HepG2 (cell line): Measurements from ENCODE around the gene RNF148. TPM values are rescaled to one million over a fixed set of nuclear protein-coding genes. Genes with fewer than 3 reads are reported as not detected.

Experiments used
- ATF7 ChIP-seq, 2 experiments: fragments of 450-650 bp in 1 of 2; sonication (generic) in 1 of 2; formaldehyde crosslinking in 1 of 2; IDR thresholded peaks; 2 replicates each; pipeline versions ENCODE4 v1.4.0 to v1.6.1; 2016 to 2020; ENCODE audit warnings: antibody characterized with exemption in 1 of 2, mild to moderate bottlenecking in 1 of 2, missing genetic modification reagents in 1 of 2
- BCL6 ChIP-seq: IDR thresholded peaks from 2 replicates; pipeline ENCODE4 v1.6.1; 2016; ENCODE audit warnings: missing genetic modification reagents, missing compliant biosample characterization
- KLF15 ChIP-seq: sonication (generic); formaldehyde crosslinking; IDR thresholded peaks from 2 replicates; pipeline ENCODE4 v1.8.1; 2023; ENCODE audit warnings: borderline replicate concordance, mild to moderate bottlenecking, inconsistent platforms, missing genetic modification reagents, mixed read lengths
- MTA1 ChIP-seq: sonication (generic); formaldehyde crosslinking; IDR thresholded peaks from 2 replicates; pipeline ENCODE4 v1.4.0; 2020; ENCODE audit warnings: missing genetic modification reagents, mild to moderate bottlenecking, borderline replicate concordance
- NR2F2 ChIP-seq: IDR thresholded peaks from 2 replicates; pipeline ENCODE4 v1.6.1; 2012; ENCODE audit warnings: low read depth, inconsistent platforms, borderline replicate concordance
- RAD21 ChIP-seq: fragments of 450-650 bp; formaldehyde crosslinking; IDR thresholded peaks from 2 replicates; pipeline ENCODE4 v1.5.0; 2020; ENCODE audit warnings: mild to moderate bottlenecking
- THAP7 ChIP-seq: sonication (generic); formaldehyde crosslinking; IDR thresholded peaks from 2 replicates; pipeline ENCODE4 v1.8.1; 2023; ENCODE audit warnings: mild to moderate bottlenecking, missing genetic modification reagents
- ZGPAT ChIP-seq: IDR thresholded peaks from 2 replicates; pipeline ENCODE4 v1.6.1; 2016; ENCODE audit warnings: mild to moderate bottlenecking
- ZMYM4 ChIP-seq: sonication (generic); formaldehyde crosslinking; IDR thresholded peaks from 2 replicates; pipeline ENCODE4 v1.8.1; 2023; ENCODE audit warnings: mild to moderate bottlenecking, missing genetic modification reagents
- ZNF121 ChIP-seq: sonication (generic); formaldehyde crosslinking; IDR thresholded peaks from 2 replicates; pipeline ENCODE4 v1.5.0; 2020; ENCODE audit warnings: mild to moderate bottlenecking, missing genetic modification reagents
- ZNF292 ChIP-seq: sonication (generic); formaldehyde crosslinking; IDR thresholded peaks from 2 replicates; pipeline ENCODE4 v1.8.1; 2022; ENCODE audit warnings: mild to moderate bottlenecking, low read depth, missing genetic modification reagents, borderline replicate concordance
- ZNF556 ChIP-seq: sonication (generic); formaldehyde crosslinking; IDR thresholded peaks from 2 replicates; pipeline ENCODE4 v1.4.0; 2020; ENCODE audit warnings: mild to moderate bottlenecking, missing genetic modification reagents, borderline replicate concordance
- ZNF609 ChIP-seq: sonication (generic); formaldehyde crosslinking; IDR thresholded peaks from 2 replicates; pipeline ENCODE4 v1.4.0; 2020; ENCODE audit warnings: mild to moderate bottlenecking, missing genetic modification reagents, borderline replicate concordance
- ZNF614 ChIP-seq: IDR thresholded peaks from 2 replicates; pipeline ENCODE4 v1.6.1; 2018; ENCODE audit warnings: missing biosample characterization, missing genetic modification reagents, inconsistent platforms, borderline replicate concordance
- ZNF646 ChIP-seq: sonication (generic); formaldehyde crosslinking; IDR thresholded peaks from 2 replicates; pipeline ENCODE4 v1.9.0; 2021; ENCODE audit warnings: mild to moderate bottlenecking, missing genetic modification reagents
- polyA plus RNA-seq, 8 experiments: library from polyadenylated mRNA; depleted of rRNA in 3 of 8; stranded (reverse) in 7 of 8; unstranded in 1 of 8; fragments of >200 nt; fragmentation: Illumina TruSeq in 4 of 8; extraction: Trizol in 4 of 8; gene quantifications; 2 replicates each; pipeline versions ENCODE4 v1.2.1 to v1.2.3, GENCODE V29; 2011 to 2016; ENCODE audit warnings: low read depth in 4 of 8, missing spikeins in 1 of 8, mixed read lengths in 1 of 8; ENCODE audit not compliant: insufficient read depth in 1 of 8
- total RNA-seq, 5 experiments: library from RNA; depleted of rRNA; stranded (reverse); fragments of >200 nt; fragmentation: Illumina TruSeq; extraction: Trizol; gene quantifications; 2 replicates each; pipeline ENCODE4 v1.2.3, GENCODE V29; 2016; ENCODE audit warnings: low read depth in 1 of 5

RNF148 gene
- total and polyA plus RNA-seq, 2 of the 13 experiments (the other 11 are each of a cell fraction or from before 2014, with no cell fraction given): 0.16 to 1.6 TPM

GRCh38 chr7:122695816-122696215 lies 6.9 kb downstream of the RNF148 start (continued):
- peak; percentile 64 for TF ChIP-seq ZNF646 (CRISPR knock-in tag)
- TF ChIP-seq MTA1 (CRISPR knock-in tag): no peak
- peak; percentile 66; the same call in 1 of the 2 replicates for TF ChIP-seq ZNF556 (CRISPR knock-in tag)
- TF ChIP-seq KLF15: no peak
- TF ChIP-seq ZNF292 (CRISPR knock-in tag): peak; percentile 59; the same call in 1 of the 2 replicates
- 0 out of 2 replicates have a peak, but pooled peaks have one; percentile 21 for TF ChIP-seq RAD21 (CRISPR knock-in tag)
- peak; percentile 54; the same call in 1 of the 2 replicates for TF ChIP-seq NR2F2
- peak; percentile 91 for TF ChIP-seq ZMYM4 (CRISPR knock-in tag)
- 0 out of 2 replicates have a peak, but pooled peaks have one; percentile 35 for TF ChIP-seq ZGPAT (CRISPR knock-in tag)
- TF ChIP-seq ZNF609: peak; percentile 72
- peak; percentile 73; the same call in 1 of the 2 replicates for TF ChIP-seq ZNF614 (CRISPR knock-in tag)
- peak; percentile 97 for TF ChIP-seq BCL6
- TF ChIP-seq THAP7: no peak
- 0 out of 2 replicates have a peak, but pooled peaks have one; percentile 6 for TF ChIP-seq ATF7 (IDR thresholded peaks at IDR 0.05)
- TF ChIP-seq ATF7 (CRISPR knock-in tag; IDR thresholded peaks at IDR 0.05): no peak
- TF ChIP-seq ZNF121 (CRISPR knock-in tag): no peak
